Fibroblast of lung (primary cell): ENCODE measurements around the gene HADH.

ENCODE experiments used
- EZH2 ChIP-seq: IDR thresholded peaks from 2 replicates; pipeline ENCODE4 v1.5.1; 2012; ENCODE audit warnings: low read length, control low read depth, mild to moderate bottlenecking; ENCODE audit errors: missing control alignments
- TF ChIP-seq, protein P1 (sequence below), 2 donors: IDR thresholded peaks in 1 of 2; conservative IDR thresholded peaks in 1 of 2; 1 replicate in 1 of 2; 2 replicates in 1 of 2; pipeline ENCODE4 v1.5.1; 2011 to 2012; ENCODE audit warnings: low read length in 2 of 2, control low read depth in 1 of 2, inconsistent platforms in 1 of 2, low read depth in 1 of 2, mild to moderate bottlenecking in 1 of 2

DNA sequence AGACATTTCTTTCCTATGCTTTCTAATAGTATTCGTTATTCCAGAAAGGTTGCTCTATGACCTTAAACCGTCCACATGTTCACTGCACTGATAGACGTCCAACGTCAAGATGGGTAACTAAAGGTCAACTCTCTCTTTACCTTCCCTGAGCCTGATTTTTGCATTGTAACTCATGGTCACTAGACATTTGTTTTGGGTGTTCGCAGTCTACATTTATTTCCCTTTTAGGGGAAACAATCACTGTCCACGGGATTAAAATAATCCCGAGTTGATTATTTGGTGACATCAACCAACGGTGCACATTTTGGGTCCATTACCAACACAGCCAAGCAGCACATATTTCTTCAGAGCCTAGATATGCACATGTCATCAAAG, 540 bp upstream of the HADH start:
- TF ChIP-seq, protein P1, sequence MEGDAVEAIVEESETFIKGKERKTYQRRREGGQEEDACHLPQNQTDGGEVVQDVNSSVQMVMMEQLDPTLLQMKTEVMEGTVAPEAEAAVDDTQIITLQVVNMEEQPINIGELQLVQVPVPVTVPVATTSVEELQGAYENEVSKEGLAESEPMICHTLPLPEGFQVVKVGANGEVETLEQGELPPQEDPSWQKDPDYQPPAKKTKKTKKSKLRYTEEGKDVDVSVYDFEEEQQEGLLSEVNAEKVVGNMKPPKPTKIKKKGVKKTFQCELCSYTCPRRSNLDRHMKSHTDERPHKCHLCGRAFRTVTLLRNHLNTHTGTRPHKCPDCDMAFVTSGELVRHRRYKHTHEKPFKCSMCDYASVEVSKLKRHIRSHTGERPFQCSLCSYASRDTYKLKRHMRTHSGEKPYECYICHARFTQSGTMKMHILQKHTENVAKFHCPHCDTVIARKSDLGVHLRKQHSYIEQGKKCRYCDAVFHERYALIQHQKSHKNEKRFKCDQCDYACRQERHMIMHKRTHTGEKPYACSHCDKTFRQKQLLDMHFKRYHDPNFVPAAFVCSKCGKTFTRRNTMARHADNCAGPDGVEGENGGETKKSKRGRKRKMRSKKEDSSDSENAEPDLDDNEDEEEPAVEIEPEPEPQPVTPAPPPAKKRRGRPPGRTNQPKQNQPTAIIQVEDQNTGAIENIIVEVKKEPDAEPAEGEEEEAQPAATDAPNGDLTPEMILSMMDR (conservative IDR thresholded peaks at IDR 0.05 in 1 of 2, IDR thresholded peaks at IDR 0.05 in 1 of 2; ENCODE audit: low read depth in 1 of 2, low read length in 2 of 2): no peak
- TF ChIP-seq EZH2: no peak
